IPS DF 6.9 (cell line): Measurements from ENCODE around the gene NRXN3.

Experiments used
- DNase-seq: peaks from one replicate; pipeline ENCODE4 v3.0.0-alpha.2; 2013; ENCODE audit warnings: low read depth, low spot score
- H3K27ac ChIP-seq: one replicate; pipeline ENCODE4 v1.5.1; 2013; ENCODE audit warnings: low read length, control low read depth
- H3K27me3 ChIP-seq: 2 replicates; pipeline ENCODE4 v1.6.1; 2013; ENCODE audit warnings: mild to moderate bottlenecking, low read length; ENCODE audit not compliant: control insufficient read depth, insufficient read depth
- H3K36me3 ChIP-seq: 2 replicates; pipeline ENCODE4 v1.6.1; 2013; ENCODE audit warnings: low read length; ENCODE audit not compliant: control insufficient read depth, insufficient read depth
- H3K4me1 ChIP-seq: 2 replicates; pipeline ENCODE4 v1.6.1; 2013; ENCODE audit warnings: low read length; ENCODE audit not compliant: control insufficient read depth, insufficient read depth
- H3K4me3 ChIP-seq: 2 replicates; pipeline ENCODE4 v1.5.1; 2013; ENCODE audit warnings: mild to moderate bottlenecking, low read length
- H3K9me3 ChIP-seq: 2 replicates; pipeline ENCODE4 v1.6.1; 2013; ENCODE audit warnings: low read length, inconsistent platforms; ENCODE audit not compliant: control insufficient read depth, insufficient read depth
- WGBS: extraction: QIAGEN DNeasy Blood & Tissue Kit; methylation state at CpG from one replicate; pipeline ENCODE4 v1.1.7; 2013; ENCODE audit warnings: mixed read lengths, missing lambda C conversion rate; ENCODE audit not compliant: insufficient read length, insufficient coverage; 5-methylcytosine and 5-hydroxymethylcytosine counted together

The NRXN3 gene

DNA sequence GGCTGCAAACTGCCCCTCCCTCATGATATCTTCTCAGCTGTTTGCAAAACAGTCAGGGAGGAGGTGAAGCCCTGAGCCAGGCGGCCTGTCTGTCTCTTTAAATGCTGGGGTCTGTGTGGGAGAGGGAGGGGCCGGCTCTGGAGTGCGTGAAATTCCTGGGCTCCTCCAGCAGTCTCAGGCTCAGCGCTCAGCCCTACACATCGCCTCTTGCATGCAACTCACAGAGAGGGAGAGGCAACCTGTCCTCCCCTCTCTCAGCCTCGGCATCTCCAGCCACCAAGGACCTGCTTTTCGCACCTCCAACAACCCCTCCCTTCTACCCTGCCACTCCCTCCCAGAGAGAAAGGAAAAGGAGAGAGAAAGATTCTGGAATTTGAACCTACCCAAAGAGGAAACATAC is at the start of gene NRXN3:
Gene NRXN3 (plus strand): TSS at position 171 of the 400 bp plus-strand sequence. CDS start 72,721 bp downstream, outside the sequence.
- Histone ChIP-seq H3K36me3 (no peaks in the 10 kb centered on the region), H3K4me1 (no peaks in the 10 kb centered on the region), H3K9me3 (no peaks in the 10 kb centered on the region), H3K27me3 (no peaks in the 10 kb centered on the region; the same call in 1 of the 2 replicates), H3K4me3 (peak within 1 kb of the TSS; percentile 31; the same call in 1 of the 2 replicates), H3K27ac (no peak within 1 kb of the TSS)
- no CpG with 5 or more reads among the region's 7 CpGs for whole genome bisulfite sequencing
- DNase-seq = peak; percentile 64

DNA sequence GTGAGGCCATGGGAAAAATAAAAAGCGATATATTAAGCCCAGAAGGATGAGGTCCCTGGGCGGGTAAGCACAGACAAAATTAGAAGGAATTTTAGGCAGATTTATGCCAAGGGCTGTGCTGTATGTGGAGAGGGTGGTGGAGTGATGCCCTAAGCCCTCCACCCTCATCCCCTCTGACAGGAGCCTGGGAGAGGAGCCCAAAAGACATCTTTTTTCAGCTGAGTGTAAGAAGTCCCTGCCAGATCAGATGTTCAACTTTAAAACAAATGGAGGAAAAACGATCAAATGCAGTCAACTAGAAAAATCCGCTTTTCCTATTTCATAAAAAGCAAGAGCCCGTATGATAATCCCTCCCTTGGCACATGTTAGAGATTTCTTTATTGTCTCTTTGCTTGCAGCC is 47.7 kb upstream of the NRXN3 start:
- DNase-seq = no peak
- no peaks in the 10 kb centered on the region for H3K36me3 ChIP-seq
- no peaks in the 10 kb centered on the region for H3K9me3 ChIP-seq
- no peak overlapping the region for H3K4me3 ChIP-seq
- WGBS = no CpG with 5 or more reads among the region's 5 CpGs
- H3K4me1 ChIP-seq = no peaks in the 10 kb centered on the region
- no peaks in the 10 kb centered on the region for H3K27me3 ChIP-seq
- no peak overlapping the region for H3K27ac ChIP-seq

GRCh38 chr14:78123650-78124253 is 46.4 kb upstream of the NRXN3 start:
- DNase-seq = no peak
- WGBS = no CpG with 5 or more reads among the region's 2 CpGs
- Histone ChIP-seq H3K27me3 (no peaks in the 10 kb centered on the region), H3K27ac (no peak overlapping the region), H3K9me3 (no peaks in the 10 kb centered on the region), H3K36me3 (no peaks in the 10 kb centered on the region), H3K4me3 (no peak overlapping the region), H3K4me1 (no peaks in the 10 kb centered on the region)

DNA sequence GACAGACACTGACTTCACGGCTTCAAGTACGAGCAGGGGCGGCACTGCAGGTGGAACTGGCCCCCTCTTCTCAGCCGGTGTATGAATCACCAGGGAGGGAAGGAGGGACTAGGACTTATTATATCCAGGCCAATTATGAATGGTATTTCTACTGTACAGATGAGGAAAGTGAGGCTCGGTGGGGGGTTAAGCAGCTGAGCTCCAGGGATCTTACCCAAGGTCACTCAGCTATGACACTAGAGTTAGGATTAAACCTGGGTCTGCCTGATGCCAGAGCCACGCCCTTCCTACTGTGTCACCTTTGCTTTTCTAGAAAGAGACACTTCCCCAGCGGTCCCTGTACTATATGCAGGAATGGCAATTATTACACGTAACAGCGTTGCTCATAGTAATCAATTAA is 42.2 kb upstream of the NRXN3 start:
- H3K27me3 ChIP-seq = no peaks in the 10 kb centered on the region
- WGBS = no CpG with 5 or more reads among the region's 9 CpGs
- no peaks in the 10 kb centered on the region for H3K36me3 ChIP-seq
- no peak overlapping the region for H3K27ac ChIP-seq
- no peaks in the 10 kb centered on the region for H3K4me1 ChIP-seq
- no peak overlapping the region for H3K4me3 ChIP-seq
- no peaks in the 10 kb centered on the region for H3K9me3 ChIP-seq
- DNase-seq = no peak

- H3K27me3 ChIP-seq = no peaks in the 10 kb centered on the region
- DNase-seq = no peak
- H3K9me3 ChIP-seq = no peaks in the 10 kb centered on the region
- H3K4me3 ChIP-seq = no peak overlapping the region
- no peaks in the 10 kb centered on the region for H3K4me1 ChIP-seq
- H3K27ac ChIP-seq = no peak overlapping the region
- WGBS = no CpG with 5 or more reads among the region's 4 CpGs
- no peaks in the 10 kb centered on the region for H3K36me3 ChIP-seq
Observed at GRCh38 chr14:78129375-78129774, 40.8 kb upstream of the NRXN3 start.

GRCh38 chr14:78130356-78130755 is 39.8 kb upstream of the NRXN3 start:
- H3K4me1 ChIP-seq = no peaks in the 10 kb centered on the region
- no peak overlapping the region for H3K4me3 ChIP-seq
- H3K27ac ChIP-seq = no peak overlapping the region
- DNase-seq = no peak
- H3K36me3 ChIP-seq = no peaks in the 10 kb centered on the region
- no peaks in the 10 kb centered on the region for H3K9me3 ChIP-seq
- WGBS = no CpG with 5 or more reads among the region's 1 CpG
- no peaks in the 10 kb centered on the region for H3K27me3 ChIP-seq

DNA sequence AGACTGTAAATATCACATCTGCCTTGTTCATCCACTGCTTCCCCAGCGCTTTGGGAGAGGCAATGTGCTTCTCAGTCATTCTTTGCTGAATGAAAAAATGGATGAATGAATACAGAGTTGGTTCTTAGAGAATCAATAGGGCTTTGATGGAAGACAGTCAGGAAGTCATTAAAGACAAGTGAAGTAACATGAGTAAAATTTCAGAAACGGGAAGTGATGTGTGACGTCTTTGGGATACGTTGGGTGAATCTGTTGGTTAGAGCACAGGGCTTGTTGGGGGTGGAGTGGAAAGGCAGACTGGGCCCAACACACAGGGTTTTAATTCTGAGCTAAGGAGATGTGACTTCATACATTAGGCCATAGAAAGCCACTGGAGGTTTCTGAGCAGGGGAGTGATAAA is 39.0 kb upstream of the NRXN3 start:
- H3K4me1 ChIP-seq = no peaks in the 10 kb centered on the region
- H3K27me3 ChIP-seq = no peaks in the 10 kb centered on the region
- H3K36me3 ChIP-seq = no peaks in the 10 kb centered on the region
- DNase-seq = no peak
- WGBS = no CpG with 5 or more reads among the region's 4 CpGs
- no peaks in the 10 kb centered on the region for H3K9me3 ChIP-seq
- H3K27ac ChIP-seq = no peak overlapping the region
- H3K4me3 ChIP-seq = no peak overlapping the region

GRCh38 chr14:78131616-78132015 is 38.6 kb upstream of the NRXN3 start:
- WGBS = no CpG with 5 or more reads among the region's 5 CpGs
- Histone ChIP-seq H3K27me3 (no peaks in the 10 kb centered on the region), H3K27ac (no peak overlapping the region), H3K4me1 (no peaks in the 10 kb centered on the region), H3K9me3 (no peaks in the 10 kb centered on the region), H3K4me3 (no peak overlapping the region), H3K36me3 (no peaks in the 10 kb centered on the region)
- no peak for DNase-seq

GRCh38 chr14:78135450-78135891 is 34.7 kb upstream of the NRXN3 start:
- no peaks in the 10 kb centered on the region for H3K36me3 ChIP-seq
- DNase-seq = no peak
- no peaks in the 10 kb centered on the region for H3K27me3 ChIP-seq
- no peak overlapping the region for H3K27ac ChIP-seq
- no peaks in the 10 kb centered on the region for H3K9me3 ChIP-seq
- no peaks in the 10 kb centered on the region for H3K4me1 ChIP-seq
- H3K4me3 ChIP-seq = no peak overlapping the region
- WGBS = no CpG with 5 or more reads among the region's 4 CpGs

DNA sequence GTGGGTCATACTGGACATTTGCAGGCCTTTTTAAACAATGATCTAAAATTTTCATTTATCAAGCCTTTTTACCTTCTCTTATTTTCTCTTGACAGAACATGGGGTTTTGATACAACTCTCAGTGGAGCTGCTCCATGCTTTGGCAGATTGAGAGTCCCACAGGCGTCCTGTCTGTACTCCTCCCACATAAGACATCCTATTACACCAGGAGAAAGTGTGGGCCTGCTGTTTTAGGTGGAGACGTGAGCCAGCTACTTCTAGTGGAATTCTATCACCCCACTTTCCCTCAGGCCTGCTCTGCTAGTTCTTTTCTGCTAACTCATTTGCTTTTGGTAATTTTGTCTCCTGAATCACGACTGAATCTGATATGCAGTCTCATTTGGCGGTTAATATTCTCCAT is 33.5 kb upstream of the NRXN3 start:
- Histone ChIP-seq H3K9me3 (no peaks in the 10 kb centered on the region), H3K4me3 (no peak overlapping the region), H3K27me3 (no peaks in the 10 kb centered on the region), H3K4me1 (no peaks in the 10 kb centered on the region), H3K27ac (no peak overlapping the region), H3K36me3 (no peaks in the 10 kb centered on the region)
- no CpG with 5 or more reads among the region's 4 CpGs for WGBS
- no peak for DNase-seq

DNA sequence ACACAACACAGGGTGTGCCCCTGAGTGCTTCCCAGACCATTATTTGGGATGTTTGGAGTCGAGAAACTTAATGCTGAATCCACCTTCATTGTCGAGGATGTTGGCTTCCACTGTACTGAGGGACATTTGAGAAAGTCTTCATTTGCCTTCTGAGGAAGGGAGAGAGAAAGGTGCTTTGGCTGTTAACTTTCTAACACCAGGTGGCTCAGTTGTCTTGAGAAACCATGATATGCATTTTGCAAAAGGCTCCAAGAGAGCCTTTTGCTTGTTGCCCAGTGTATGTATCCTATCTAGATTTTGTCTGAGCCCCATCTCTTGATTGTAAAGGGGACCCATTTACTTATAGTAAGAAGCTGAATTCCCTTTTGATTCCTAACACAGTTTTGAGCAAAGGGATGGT is 28.6 kb upstream of the NRXN3 start:
- Histone ChIP-seq H3K27me3 (no peaks in the 10 kb centered on the region), H3K4me1 (no peaks in the 10 kb centered on the region), H3K36me3 (no peaks in the 10 kb centered on the region), H3K4me3 (no peak overlapping the region), H3K9me3 (no peaks in the 10 kb centered on the region), H3K27ac (no peak overlapping the region)
- WGBS = no CpG with 5 or more reads among the region's 2 CpGs
- no peak for DNase-seq
